Glutamatergic neuron (in vitro differentiated cells): ENCODE results near the gene LRRC57. TPM values are rescaled to one million over a fixed set of nuclear protein-coding genes. Genes with fewer than 3 reads are reported as not detected.

Experiments used
- DNase-seq: peaks from one replicate; pipeline ENCODE4 v3.0.0; 2022
- H3K27ac Mint-ChIP-seq: one replicate; pipeline ENCODE4 v1.8.0; 2020; ENCODE audit warnings: mild to moderate bottlenecking, mixed read lengths, inconsistent platforms; ENCODE audit not compliant: unreplicated experiment
- H3K27me3 Mint-ChIP-seq: one replicate; pipeline ENCODE4 v1.8.0; 2020; ENCODE audit warnings: mild to moderate bottlenecking, moderate library complexity, mixed read lengths, inconsistent platforms; ENCODE audit not compliant: unreplicated experiment
- H3K36me3 Mint-ChIP-seq: one replicate; pipeline ENCODE4 v1.8.0; 2020; ENCODE audit warnings: mild to moderate bottlenecking, mixed read lengths, inconsistent platforms; ENCODE audit not compliant: unreplicated experiment
- H3K4me1 Mint-ChIP-seq: one replicate; pipeline ENCODE4 v1.8.0; 2020; ENCODE audit warnings: mild to moderate bottlenecking, low read depth, mixed read lengths, inconsistent platforms; ENCODE audit not compliant: unreplicated experiment
- H3K4me3 Mint-ChIP-seq: one replicate; pipeline ENCODE4 v1.8.0; 2020; ENCODE audit warnings: mild to moderate bottlenecking, mixed read lengths, inconsistent platforms; ENCODE audit not compliant: unreplicated experiment
- H3K9me3 Mint-ChIP-seq: one replicate; pipeline ENCODE4 v1.8.0; 2020; ENCODE audit warnings: mild to moderate bottlenecking, moderate library complexity, mixed read lengths, inconsistent platforms; ENCODE audit not compliant: unreplicated experiment
- total RNA-seq: library from RNA; stranded (reverse); fragmentation: NEBNext Ultra II Directional; extraction: Animal tissue kit (Norgen Biotek cat#: 25700); gene quantifications from one replicate; pipeline ENCODE4 v1.2.1, GENCODE V29; 2021; ENCODE audit not compliant: unreplicated experiment
- TF ChIP-seq, protein P1 (sequence below): fragments of 200-600 bp; sonication (generic); IDR thresholded peaks from one replicate; pipeline ENCODE4 v1.5.0; 2021; ENCODE audit not compliant: partially characterized antibody, unreplicated experiment

LRRC57 gene
- total RNA-seq, 1 donor from 2014 or later, result 38.5 TPM

- peaks cover 3% of the 10 kb centered on the region for H3K9me3 Mint-ChIP-seq
- no peak overlapping the region for H3K27ac Mint-ChIP-seq
- H3K4me3 Mint-ChIP-seq, result peak overlapping the region; percentile 93
- no peaks in the 10 kb centered on the region for H3K36me3 Mint-ChIP-seq
- TF ChIP-seq, protein P1, sequence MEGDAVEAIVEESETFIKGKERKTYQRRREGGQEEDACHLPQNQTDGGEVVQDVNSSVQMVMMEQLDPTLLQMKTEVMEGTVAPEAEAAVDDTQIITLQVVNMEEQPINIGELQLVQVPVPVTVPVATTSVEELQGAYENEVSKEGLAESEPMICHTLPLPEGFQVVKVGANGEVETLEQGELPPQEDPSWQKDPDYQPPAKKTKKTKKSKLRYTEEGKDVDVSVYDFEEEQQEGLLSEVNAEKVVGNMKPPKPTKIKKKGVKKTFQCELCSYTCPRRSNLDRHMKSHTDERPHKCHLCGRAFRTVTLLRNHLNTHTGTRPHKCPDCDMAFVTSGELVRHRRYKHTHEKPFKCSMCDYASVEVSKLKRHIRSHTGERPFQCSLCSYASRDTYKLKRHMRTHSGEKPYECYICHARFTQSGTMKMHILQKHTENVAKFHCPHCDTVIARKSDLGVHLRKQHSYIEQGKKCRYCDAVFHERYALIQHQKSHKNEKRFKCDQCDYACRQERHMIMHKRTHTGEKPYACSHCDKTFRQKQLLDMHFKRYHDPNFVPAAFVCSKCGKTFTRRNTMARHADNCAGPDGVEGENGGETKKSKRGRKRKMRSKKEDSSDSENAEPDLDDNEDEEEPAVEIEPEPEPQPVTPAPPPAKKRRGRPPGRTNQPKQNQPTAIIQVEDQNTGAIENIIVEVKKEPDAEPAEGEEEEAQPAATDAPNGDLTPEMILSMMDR, result no peak
- H3K4me1 Mint-ChIP-seq, result peaks cover 40% of the 10 kb centered on the region
- DNase-seq, result no peak
- peaks cover 2% of the 10 kb centered on the region for H3K27me3 Mint-ChIP-seq
Measured at GRCh38 chr15:42582569-42583375, 34.2 kb upstream of the LRRC57 start.

DNA sequence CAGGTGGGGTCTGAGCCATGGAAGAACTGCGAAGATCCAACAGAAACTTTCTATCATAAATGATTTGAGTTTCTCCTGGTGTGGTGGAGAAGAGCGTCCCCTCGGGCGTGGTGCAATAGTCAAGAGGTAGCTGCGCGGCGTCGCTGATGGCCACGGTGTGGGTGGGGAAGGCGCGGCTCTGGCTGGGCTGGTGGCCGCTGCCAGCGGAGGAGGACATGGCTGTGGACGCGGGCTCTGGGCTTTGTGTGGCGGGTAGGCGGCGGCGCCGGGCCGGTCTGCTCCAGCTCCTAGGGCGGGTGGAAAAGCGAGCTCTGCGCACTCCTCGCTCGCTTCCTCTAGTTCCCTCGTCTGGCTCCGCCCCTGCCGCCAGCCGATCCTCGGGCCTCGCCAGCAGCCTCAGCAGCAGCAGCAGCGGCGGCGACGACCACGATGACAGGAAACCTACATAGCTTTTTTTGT, 32.7 kb upstream of the LRRC57 start:
- no peaks in the 10 kb centered on the region for H3K36me3 Mint-ChIP-seq
- peaks cover 45% of the 10 kb centered on the region for H3K4me1 Mint-ChIP-seq
- peaks cover 6% of the 10 kb centered on the region for H3K9me3 Mint-ChIP-seq
- peak overlapping the region; percentile 93 for H3K4me3 Mint-ChIP-seq
- peak overlapping the region; percentile 69 for H3K27ac Mint-ChIP-seq
- TF ChIP-seq, protein P1, result no peak
- DNase-seq, result peak; percentile 90
- H3K27me3 Mint-ChIP-seq, result peaks cover 5% of the 10 kb centered on the region

- no peak overlapping the region for H3K27ac Mint-ChIP-seq
- peaks cover 17% of the 10 kb centered on the region for H3K9me3 Mint-ChIP-seq
- H3K4me3 Mint-ChIP-seq, result peak overlapping the region; percentile 1
- no peaks in the 10 kb centered on the region for H3K36me3 Mint-ChIP-seq
- H3K4me1 Mint-ChIP-seq, result peaks cover 38% of the 10 kb centered on the region
- TF ChIP-seq, protein P1, result no peak
- no peak for DNase-seq
- peaks cover 5% of the 10 kb centered on the region for H3K27me3 Mint-ChIP-seq
Measured at GRCh38 chr15:42578984-42579537, 30.5 kb upstream of the LRRC57 start.

DNA sequence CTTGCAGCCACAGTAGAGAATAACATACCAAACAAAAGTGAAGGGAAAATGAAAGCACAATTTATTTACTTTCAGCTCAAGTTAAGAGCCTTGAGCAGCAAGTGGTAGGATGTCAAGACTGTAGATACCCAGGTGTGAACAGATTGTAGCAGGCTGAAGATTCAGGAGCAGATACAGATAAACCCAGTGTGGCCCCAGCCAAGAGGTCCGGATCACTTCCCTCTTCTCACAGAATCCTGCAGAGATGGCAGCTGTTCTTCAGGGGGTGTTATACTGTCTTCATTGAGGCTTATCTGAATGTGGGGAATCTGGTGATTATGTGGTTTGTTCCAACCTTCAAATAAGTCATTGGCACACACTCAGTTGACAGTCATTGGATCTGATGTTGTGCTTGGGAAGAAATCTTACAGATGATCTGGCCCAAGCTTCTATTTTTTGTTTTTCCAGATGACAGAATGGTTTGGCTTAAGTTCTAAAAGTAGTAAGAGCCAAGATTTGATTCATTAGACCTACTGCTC, 29.0 kb upstream of the LRRC57 start:
- Mint-ChIP-seq H3K27ac (no peak overlapping the region), H3K27me3 (peaks cover 5% of the 10 kb centered on the region), H3K9me3 (peaks cover 19% of the 10 kb centered on the region), H3K4me3 (peak overlapping the region; percentile 62), H3K4me1 (peaks cover 24% of the 10 kb centered on the region), H3K36me3 (no peaks in the 10 kb centered on the region)
- no peak for DNase-seq
- TF ChIP-seq, protein P1, result no peak

DNA sequence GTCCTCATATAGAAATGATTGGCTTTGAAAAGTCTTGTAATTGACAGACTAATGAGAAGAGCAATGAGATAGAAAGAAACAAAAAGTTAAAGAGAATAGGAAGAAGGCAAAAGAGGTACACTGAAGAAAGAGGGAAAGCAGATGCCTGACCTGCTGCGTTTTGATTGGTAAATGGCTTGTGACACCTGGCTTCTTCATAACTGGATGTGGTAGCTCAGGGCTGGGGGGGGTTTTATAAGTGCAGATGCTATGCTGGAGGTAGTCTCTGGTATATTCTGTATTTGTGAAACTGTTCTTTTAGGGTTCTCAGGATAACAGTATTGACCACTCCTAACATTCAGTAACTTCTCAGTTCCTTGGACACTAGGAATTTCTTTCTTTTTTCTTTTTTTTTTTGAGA, 28.2 kb upstream of the LRRC57 start:
- peak overlapping the region; percentile 94 for H3K4me3 Mint-ChIP-seq
- peaks cover 20% of the 10 kb centered on the region for H3K4me1 Mint-ChIP-seq
- DNase-seq, result no peak
- TF ChIP-seq, protein P1, result no peak
- H3K27me3 Mint-ChIP-seq, result peaks cover 5% of the 10 kb centered on the region
- peak overlapping the region; percentile 96 for H3K27ac Mint-ChIP-seq
- peaks cover 19% of the 10 kb centered on the region for H3K9me3 Mint-ChIP-seq
- H3K36me3 Mint-ChIP-seq, result no peaks in the 10 kb centered on the region
